Adrenal gland (tissue), 12 donors: ENCODE measurements around the gene TNFAIP8L3. TPM values are rescaled to one million over a fixed set of nuclear protein-coding genes. Genes with fewer than 3 reads are reported as not detected.
A peak's percentile ranks its signal among the peaks of the same experiment; 100 is the strongest.

ENCODE experiments used
- DNase-seq, 7 donors: peaks; one replicate each; pipeline ENCODE4 v3.0.0-alpha.2; 2019 to 2020
- H3K27ac ChIP-seq, 5 donors: fragments of 200-600 bp; sonication (generic) in 4 of 5; 1 replicate in 3 of 5; 2 replicates in 2 of 5; pipeline versions ENCODE4 v1.5.1 to v1.8.0; 2016 to 2020; ENCODE audit warnings: mild to moderate bottlenecking in 1 of 5
- H3K27me3 ChIP-seq: fragments of 200-600 bp; 2 replicates; pipeline ENCODE4 v1.8.0; 2021
- H3K36me3 ChIP-seq, 2 donors: fragments of 200-600 bp; replicated peaks in 1 of 2; 1 replicate in 1 of 2; 2 replicates in 1 of 2; pipeline versions ENCODE4 v1.5.1 to v1.8.0; 2018 to 2022
- H3K4me1 ChIP-seq, 2 donors: fragments of 200-600 bp; replicated peaks in 1 of 2; 1 replicate in 1 of 2; 2 replicates in 1 of 2; pipeline versions ENCODE4 v1.5.1 to v1.8.0; 2018 to 2021
- H3K4me3 ChIP-seq, 4 donors: fragments of 200-600 bp; sonication (generic) in 3 of 4; one replicate each; pipeline ENCODE4 v1.5.1; 2016 to 2018
- H3K9me3 ChIP-seq, 3 donors: fragments of 200-600 bp; sonication (generic) in 1 of 3; replicated peaks in 1 of 3; 1 replicate in 2 of 3; 2 replicates in 1 of 3; pipeline versions ENCODE4 v1.5.1 to v1.8.0; 2016 to 2021
- CTCF ChIP-seq, 6 experiments: fragments of 450-650 bp in 4 of 6; fragments of 200-600 bp in 2 of 6; sonication (generic) in 1 of 6; IDR thresholded peaks; 1 replicate in 5 of 6; 2 replicates in 1 of 6; pipeline versions ENCODE4 v1.5.1 to v1.8.0; 2016 to 2021; ENCODE audit warnings: antibody characterized with exemption in 6 of 6, mild to moderate bottlenecking in 2 of 6, moderate library complexity in 1 of 6
- POLR2A ChIP-seq, 2 donors: fragments of 450-650 bp; IDR thresholded peaks; one replicate each; pipeline ENCODE4 v1.6.1; 2017; ENCODE audit warnings: antibody characterized with exemption in 2 of 2, mild to moderate bottlenecking in 2 of 2, moderate library complexity in 1 of 2
- WGBS, 4 donors: extraction: QIAGEN DNeasy Blood & Tissue Kit in 2 of 4; methylation state at CpG; one replicate each; pipeline versions ENCODE4 v1.1.5 to v1.1.7; 2013 to 2017; 5-methylcytosine and 5-hydroxymethylcytosine counted together
- intact Hi-C, 2 donors: fragments of 100-400 bp; cut with DNase I; formaldehyde crosslinking; loops; one replicate each; pipeline versions ENCODE4 v1.14.1 to v1.15.0; 2022 to 2023
- polyA plus RNA-seq, 3 donors: library from polyadenylated mRNA; stranded (reverse); fragments of 200-250 nt in 2 of 3; fragments of 350-450 nt in 1 of 3; fragmentation: Illumina TruSeq in 1 of 3; extraction: RNeasy Lipid Tissue Mini Kit (QIAGEN cat#74804) in 1 of 3; gene quantifications; one replicate each; pipeline ENCODE4 v1.2.3, GENCODE V29; 2013 to 2014
- total RNA-seq, 9 donors: library from RNA; depleted of rRNA in 4 of 9; stranded (reverse); fragments of >200 nt in 4 of 9; fragments of 120-200 nt in 1 of 9; fragmentation: NEBNext Ultra II Directional in 1 of 9; extraction: Animal tissue kit (Norgen Biotek cat#: 25700) in 1 of 9; gene quantifications; one replicate each; pipeline versions ENCODE4 v1.1.0 to v1.2.4, GENCODE V29; 2013 to 2023
- donor health status: healthy with polysubstance abuse.
- donor health status: Bipolar disorder and iron deficiency.
- donor health status: DM: yes; HTN: yes; CAD: no.
- donor health status: DM: no; HTN: no; CAD: no.
- donor health status: DM: no; HTN: no; CAD: no.
- donor health status: DM: yes; HTN: yes; CAD: no.

TNFAIP8L3 gene
- total and polyA plus RNA-seq, 12 donors, result 1.1 to 9.5 (median 3.7) TPM

DNA sequence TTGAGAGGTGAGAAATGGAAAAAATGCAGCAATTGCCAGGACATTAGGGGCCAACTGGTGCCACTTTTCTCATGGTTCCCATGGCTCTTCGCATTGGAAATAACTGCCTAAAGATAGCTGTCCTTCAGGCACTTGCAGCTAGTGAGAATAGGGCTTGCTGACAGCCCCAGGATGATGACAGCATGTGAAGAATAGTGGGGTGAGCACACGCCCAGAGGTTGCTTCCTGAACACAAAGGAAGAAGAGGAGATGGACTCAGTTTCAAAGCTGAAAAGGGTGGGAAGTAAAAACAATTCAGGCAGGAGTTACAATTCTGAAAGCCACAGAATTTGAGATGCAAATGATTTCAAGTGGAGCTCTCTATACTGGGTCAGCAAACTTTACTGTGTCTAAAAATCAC is 45.6 kb downstream of the TNFAIP8L3 start:
- H3K27me3 ChIP-seq, result no peaks in the 10 kb centered on the region
- peaks cover 0 to 14% of the 10 kb centered on the region in 2 donors for H3K4me1 ChIP-seq
- WGBS, 4 donors, result 65 to 88% (median 72%) methylated on average over 2 of the region's 2 CpGs
- no peak overlapping the region for H3K4me3 ChIP-seq
- no peaks in the 10 kb centered on the region for H3K36me3 ChIP-seq
- H3K27ac ChIP-seq, result no peak overlapping the region
- DNase-seq, result no peak
- TF ChIP-seq CTCF (IDR thresholded peaks at IDR 0.05) (no peak), POLR2A (IDR thresholded peaks at IDR 0.05) (no peak)
- intact Hi-C loops, result no loop called here
- no peaks in the 10 kb centered on the region for H3K9me3 ChIP-seq

- H3K4me3 ChIP-seq, result no peak overlapping the region
- no peak for DNase-seq
- H3K4me1 ChIP-seq, result peaks cover 0 to 14% of the 10 kb centered on the region in 2 donors
- intact Hi-C loops, result no loop called here
- H3K36me3 ChIP-seq, result no peaks in the 10 kb centered on the region
- no peaks in the 10 kb centered on the region for H3K9me3 ChIP-seq
- H3K27ac ChIP-seq, result no peak overlapping the region
- TF ChIP-seq POLR2A (IDR thresholded peaks at IDR 0.05) (no peak), CTCF (IDR thresholded peaks at IDR 0.05) (no peak)
- no peaks in the 10 kb centered on the region for H3K27me3 ChIP-seq
Observed at GRCh38 chr15:51048308-51048707, 46.4 kb downstream of the TNFAIP8L3 start.

GRCh38 chr15:51046799-51047449 is 47.8 kb downstream of the TNFAIP8L3 start:
- Histone ChIP-seq H3K36me3 (no peaks in the 10 kb centered on the region), H3K27me3 (no peaks in the 10 kb centered on the region), H3K27ac (peak overlapping the region in 1 of 5 donors; percentile 3), H3K4me3 (no peak overlapping the region), H3K4me1 (peaks cover 0 to 8% of the 10 kb centered on the region in 2 donors), H3K9me3 (no peaks in the 10 kb centered on the region)
- intact Hi-C loops, result no loop called here
- no peak for TF ChIP-seq POLR2A (IDR thresholded peaks at IDR 0.05)
- no peak for TF ChIP-seq CTCF (IDR thresholded peaks at IDR 0.05)
- DNase-seq, result peak in 6 of 7 donors; percentile 34 to 73 (median 46)
- 47 to 63% (median 52%) methylated on average over 3 of the region's 3 CpGs for WGBS, 4 donors

GRCh38 chr15:51046016-51046415 is 48.7 kb downstream of the TNFAIP8L3 start:
- no peak for DNase-seq
- 83 to 92% (median 88%) methylated on average over 2 of the region's 2 CpGs for WGBS, 4 donors
- H3K4me1 ChIP-seq, result peaks cover 0 to 8% of the 10 kb centered on the region in 2 donors
- H3K27me3 ChIP-seq, result no peaks in the 10 kb centered on the region
- no peak overlapping the region for H3K27ac ChIP-seq
- no peaks in the 10 kb centered on the region for H3K9me3 ChIP-seq
- no peak overlapping the region for H3K4me3 ChIP-seq
- H3K36me3 ChIP-seq, result no peaks in the 10 kb centered on the region
- no peak for TF ChIP-seq CTCF (IDR thresholded peaks at IDR 0.05)
- no peak for TF ChIP-seq POLR2A (IDR thresholded peaks at IDR 0.05)
- intact Hi-C loops, result no loop called here
